ENCODE data around the gene SLC37A1.

The SLC37A1 gene

DNA sequence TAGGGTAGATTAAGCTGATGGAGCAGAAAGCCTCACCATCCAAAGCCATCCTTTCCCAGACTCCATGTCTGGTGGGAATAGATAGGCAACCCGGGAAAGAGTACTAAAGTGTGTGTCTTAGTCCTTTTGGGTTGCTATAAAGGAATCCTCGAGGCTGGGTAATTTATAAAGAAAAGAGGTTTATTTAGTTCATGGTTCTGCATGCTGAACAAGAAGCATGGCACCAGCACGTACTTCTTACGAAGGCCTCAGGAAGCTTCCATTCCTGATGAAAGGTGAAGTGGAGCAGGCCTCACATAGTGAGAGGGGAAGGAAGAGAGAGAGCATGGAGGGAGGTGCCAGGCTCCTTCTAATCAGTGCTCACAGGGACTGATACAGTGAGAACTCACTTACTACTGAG, 6.2 kb upstream of the SLC37A1 start:
- no peak for DNase-seq

DNA sequence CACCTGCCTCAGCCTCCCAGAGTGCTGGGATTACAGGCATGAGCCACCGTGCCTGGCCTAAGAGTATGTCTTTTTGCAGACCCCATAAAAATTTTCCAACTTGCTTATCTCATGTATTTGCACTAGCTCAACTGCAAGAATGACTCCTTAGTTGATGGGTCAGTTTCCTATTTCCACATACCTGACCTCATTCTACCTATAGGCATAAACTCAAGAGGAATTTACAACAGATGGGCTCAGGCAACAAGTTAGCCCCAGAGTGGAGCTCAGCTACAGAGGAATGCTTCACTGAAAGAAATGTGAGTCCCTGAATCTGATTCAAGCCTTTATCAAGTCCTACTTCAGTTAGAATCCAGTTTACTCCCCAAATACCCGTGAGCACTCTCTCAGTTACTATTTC, 5.3 kb upstream of the SLC37A1 start:
- no peak for DNase-seq

DNA sequence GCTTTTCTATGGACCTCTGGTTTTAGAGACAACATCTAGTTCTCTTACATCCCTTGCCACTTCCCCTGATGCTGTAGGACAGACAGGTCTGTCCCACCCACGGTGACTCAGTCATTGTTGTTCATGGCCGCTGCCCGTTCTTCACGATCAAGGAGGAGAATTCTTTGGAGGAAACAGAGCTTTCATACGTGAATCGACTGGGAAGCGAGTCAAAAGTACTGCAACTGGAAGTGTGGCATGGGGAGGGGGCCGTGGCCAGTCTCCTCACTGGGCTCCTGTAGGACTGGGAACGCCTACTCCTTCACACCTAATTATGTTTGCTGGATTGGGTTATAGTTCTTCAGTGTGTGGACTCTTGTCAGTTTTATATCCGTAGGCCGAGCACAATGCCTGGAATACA, 4.4 kb upstream of the SLC37A1 start:
- no peak for DNase-seq

DNA sequence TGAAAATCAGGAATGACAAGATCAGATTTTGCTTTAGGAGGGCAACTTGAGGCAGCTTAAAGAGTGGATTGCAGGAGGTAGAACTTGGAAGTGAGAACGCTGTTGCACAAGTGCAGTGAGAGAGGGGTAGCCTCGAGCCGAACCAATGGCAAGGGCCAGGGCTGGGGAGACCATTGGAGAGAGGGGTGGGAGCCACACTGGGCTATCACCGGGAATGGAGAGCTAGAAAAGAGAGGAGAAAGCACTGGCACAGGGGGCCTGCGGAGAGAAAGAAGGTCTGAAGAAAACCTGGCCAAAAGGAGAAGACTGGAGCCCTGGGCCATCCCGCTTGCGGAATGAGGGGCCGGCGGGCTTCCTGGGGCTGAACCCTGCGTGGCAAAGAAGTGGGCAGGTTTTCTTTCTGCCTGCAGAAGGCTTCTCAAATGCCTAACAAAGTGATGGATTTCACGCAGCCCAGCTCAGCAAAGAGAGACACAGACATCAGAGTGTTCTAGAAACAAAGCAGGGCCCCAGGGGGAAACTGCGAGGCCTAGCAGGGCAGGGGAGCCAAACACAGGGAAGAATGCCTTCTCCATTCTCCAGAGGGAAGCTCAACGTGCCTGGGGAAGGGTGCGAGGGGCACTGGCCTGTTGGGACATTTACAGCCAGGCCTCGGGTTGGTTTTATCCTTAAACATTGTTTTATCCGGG, 1.2 kb upstream of the SLC37A1 start:
- DNase-seq = no peak

DNA sequence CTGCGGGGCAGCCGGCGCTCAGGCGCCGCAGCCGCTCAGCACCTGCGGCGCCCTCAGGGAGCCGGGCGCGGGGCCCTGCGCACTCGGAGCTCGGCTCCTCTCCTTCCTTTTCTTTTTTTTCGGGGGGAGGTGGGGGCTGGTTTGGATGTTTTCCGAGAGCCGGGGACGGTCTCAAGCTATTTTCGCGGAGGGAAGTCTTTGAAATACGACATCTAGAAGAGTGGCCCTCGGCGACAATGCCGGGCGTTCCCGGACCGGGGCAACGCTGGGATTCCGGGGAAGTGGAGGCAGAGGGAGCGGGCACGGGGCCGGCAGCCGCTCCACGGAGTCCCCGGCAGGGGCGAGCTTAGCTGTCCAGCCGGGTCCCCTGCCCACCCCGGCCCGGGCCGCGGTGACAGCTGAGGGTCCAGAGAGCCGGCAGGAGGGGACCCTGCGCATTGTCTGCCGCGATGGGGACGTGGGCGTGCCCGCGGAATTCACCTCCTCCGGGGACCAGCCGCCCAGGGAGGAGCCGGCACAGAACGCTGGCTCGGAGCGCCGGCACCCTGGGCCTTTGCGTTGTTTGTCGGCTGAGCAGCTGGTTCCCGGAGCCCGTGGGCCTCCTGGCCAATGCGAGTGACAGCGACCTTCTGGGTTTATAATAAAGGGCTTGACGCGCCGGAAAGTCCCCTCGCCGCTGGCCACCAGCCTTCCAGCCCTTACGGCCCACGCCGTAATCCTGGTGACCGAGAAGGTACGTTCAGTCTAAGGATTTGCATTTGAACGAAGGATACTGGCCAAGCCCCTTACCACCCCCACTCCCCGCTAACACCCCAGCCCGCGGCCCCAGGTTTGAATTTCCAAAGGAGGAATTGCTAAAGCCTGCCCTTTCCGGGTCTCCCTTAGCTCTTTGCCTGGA, 582 bp downstream of the SLC37A1 start:
- DNase-seq = peak in 2 of 14 donors; percentile 60 to 66

DNA sequence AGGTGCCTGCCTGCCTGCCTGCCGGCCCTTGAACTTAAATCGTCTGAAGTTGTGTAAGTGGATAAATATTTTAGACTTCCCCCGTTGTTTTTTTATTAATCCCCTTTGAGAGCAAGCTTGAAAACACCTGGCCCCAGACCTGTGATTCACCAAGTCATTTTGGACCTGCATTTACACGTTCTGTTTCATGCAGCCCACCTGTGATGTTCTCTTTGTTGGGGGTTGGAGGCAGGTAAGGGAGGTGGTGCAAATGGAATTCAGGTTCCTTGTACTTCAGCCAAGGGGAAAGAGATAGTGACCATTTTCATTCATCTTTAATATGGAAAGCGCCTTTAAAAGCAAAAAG, 1.2 kb downstream of the SLC37A1 start:
- DNase-seq = no peak

DNA sequence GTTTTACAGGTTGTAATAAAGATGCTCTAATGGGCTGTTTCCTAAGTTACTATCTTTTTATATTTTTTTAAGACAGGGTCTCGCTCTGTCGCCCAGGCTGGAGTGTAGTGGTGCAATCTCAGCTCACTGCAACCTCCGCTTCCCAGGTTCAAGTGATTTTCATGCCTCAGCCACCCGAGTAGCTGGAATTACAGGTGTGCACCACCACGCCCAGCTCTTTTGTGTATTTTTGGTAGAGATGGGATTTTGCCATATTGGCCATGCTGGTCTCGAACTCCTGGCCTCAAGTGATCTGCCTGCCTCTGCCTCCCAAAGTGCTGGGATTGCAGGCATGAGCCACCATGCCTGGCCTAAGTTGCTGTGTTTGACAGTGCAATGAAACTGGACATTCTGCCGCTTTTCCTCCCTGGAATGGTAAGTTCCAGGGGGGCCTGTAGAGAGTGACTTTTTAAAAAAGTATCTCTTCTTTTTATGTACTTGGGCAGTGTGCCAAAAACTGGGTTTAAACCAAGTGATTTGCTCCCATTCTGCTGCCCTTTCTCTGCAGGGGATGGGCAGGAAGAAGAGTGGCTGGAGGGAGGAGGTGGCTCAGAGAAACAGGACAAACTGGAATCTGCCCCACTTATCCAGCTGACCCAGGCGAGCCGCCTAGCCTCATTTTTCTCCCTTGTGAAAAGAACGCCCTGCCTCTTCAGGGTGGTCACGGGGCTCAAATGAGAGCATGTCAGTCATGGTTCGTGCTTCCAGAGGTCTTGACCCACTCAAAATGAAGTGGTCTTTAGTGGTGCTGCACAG, 2.3 kb downstream of the SLC37A1 start:
- DNase-seq = peak in 7 of 14 donors; percentile 29 to 56 (median 48)

DNA sequence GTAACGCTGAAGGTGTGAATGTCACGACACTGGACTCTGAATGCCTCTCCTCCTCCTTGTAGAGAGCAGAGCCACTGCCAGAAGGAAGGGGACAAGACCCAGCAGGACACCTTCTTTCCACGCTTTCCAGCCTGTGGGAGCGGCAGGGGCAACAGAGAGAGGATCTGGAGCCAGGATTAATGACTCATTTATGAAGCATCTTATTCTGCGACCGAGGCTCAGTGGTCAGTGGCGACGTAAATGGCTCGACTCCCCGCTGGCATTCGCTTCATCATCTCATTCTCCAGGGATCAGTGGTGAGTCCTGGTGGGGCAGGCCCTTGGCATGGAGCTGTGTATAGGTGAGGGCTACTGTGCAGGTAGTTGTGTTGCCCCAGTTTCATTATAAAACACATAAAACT, 4.6 kb downstream of the SLC37A1 start:
- DNase-seq = no peak

DNA sequence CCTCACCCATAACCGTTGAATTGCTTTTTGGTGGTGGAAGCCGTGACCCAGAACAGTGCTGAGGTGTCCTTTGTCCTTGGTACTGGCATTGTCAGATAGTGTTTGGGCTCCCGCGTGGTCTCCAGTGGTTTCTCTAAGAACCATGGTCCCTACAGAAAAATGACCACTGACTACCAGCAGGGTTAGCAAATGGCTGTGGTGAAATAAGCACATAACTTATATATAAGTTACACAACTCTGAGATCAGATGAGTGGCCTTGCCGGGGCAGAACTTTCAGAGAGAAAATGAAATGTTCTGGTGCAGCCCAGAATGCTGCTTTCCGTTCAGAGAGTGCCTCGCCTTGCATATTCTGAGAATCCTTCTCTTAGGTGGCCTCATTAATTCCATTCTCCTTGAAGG, 5.0 kb downstream of the SLC37A1 start:
- no peak for DNase-seq

DNA sequence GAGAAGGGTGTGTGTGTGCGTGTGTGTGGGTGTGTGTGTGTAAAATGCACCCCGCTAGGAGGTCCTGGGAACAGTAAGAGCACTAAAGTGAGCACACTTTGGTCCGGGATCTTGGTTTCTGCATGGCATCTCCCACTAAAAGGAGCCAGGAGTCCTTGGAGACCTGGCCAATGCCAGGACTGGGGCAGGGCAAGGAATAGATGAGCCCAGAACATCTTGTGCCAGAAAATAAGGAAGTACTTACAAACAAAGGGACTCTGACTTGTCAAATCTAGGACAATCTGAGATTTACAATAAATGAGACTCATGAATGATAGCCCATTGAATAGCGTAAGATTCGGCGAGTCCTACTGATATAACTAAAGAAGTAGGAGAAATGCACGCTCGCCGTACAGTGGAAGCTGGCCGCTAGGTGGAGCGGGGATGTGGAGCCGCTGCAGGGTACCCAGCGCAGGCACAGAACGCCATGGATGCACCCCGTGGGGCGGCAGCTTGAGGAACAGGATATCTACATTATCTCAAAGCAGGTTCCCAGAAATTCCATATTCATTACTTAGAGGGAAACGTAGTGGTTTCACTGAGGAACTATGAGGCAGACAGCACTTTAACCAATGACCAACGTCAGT, 7.1 kb downstream of the SLC37A1 start:
- no peak for DNase-seq

DNA sequence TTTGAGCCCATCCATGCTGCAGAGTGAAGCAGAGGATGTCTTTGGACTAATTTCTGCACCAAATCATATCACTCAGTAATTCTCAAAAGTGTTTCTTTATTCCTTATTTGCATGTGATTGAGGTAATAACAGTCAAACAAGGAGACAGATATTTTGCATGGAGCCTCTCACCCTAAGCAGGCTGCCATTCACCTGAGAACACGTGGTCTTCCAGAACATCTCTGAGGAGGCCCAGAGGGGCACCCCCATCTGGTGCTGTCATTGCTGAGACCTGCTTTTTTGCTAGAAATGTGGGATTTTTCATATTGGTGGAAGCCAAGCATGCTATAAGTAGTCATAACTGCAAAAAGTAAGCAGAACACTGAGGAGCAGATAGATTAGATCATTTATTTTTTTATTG, 7.7 kb downstream of the SLC37A1 start:
- DNase-seq = no peak

DNA sequence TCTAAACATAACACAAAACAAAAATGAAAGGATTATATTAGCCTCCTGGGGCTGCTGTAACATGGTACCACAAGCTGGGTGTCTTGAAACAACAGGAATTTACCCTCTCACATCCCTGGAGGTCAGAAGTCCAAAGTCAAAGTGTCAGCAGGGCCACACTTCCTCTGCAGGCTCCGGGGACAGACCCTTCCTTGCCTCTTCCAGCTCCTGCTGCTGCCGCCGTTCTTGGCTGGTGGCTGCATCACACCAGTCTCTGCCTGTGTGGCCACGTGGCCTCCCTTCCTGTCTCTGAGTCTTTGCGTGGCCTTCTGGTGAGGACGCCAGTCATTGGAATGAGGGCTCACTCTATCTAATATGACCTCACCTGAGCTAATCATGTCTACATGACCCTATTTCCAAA, 8.2 kb downstream of the SLC37A1 start:
- no peak for DNase-seq

DNA sequence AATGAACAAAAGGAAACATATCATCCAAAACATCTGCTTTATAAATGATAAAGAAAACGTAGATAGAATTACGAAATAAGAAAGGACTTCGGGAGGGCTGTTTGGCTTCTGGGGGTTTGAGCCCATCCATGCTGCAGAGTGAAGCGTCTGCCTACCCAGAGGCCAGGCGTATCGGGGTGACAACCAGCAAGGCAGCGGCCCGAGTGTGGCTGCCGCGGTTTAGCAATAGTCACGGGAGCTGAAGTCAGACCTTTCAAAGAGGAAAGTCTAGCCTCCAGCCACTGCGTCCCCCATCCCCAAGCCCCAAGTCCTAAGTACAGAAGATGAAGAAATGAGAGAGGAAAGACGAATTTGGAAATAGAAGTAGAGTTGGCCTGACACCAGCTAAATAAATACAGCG, 8.6 kb downstream of the SLC37A1 start:
- DNase-seq = no peak

DNA sequence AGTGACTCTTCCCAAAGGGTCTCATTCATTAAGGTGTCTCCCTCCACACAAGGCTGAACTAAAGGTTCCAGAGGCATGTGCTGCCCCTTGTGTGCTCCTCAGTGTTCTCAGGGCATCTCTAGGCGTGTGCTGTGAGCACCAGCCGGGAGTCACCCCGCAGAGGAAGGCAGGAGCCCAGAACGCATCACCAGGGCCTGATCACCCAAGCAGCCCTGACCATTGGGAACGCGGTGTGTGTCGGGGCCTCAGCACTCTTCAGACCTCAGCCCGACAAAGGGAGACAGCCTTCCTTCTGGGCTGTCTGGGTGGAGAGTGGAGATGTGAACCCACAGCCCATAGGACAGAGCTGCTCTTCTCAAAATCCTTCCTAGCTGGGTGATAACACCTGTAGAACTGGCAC, 9.1 kb downstream of the SLC37A1 start:
- DNase-seq = no peak

DNA sequence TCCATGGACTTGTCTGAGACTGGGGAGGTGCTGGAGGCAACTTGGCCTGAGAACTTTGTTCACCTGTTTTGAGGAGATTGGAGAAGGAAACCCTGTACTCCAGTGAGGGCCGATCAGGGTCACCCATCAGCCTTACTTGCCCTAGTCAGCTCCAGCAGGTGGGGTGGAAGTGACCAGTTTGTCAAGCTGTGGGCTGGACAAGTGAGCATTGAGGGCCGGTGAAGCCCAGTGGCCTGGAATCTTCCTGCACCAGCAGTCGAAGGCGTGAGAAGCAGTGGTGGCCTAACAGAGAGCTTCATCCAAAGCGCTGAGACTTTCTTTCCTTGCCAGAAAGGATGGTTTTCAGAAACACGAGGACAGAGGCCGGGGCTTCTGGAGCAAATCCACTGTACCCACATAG, 9.6 kb downstream of the SLC37A1 start:
- DNase-seq = no peak

DNA sequence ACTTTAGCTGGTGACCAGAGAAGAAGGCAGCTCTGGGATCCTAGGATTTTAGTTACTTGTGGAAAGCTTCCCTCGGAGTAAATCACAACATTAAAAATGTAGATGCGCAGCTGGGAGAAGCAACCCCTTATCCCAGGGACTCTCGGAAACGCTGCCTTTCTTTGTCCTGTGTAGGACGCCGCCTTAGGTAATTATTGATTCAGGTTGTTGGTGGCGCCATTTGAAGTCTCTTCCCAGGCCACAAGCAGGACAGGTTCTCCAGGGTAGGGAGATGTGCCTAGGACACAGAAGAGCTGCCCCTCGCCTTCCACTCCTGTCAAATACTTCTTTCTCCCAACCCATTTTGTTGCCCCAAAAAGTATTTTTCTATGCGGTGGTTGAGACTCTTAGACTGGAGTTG, 10.3 kb downstream of the SLC37A1 start:
- DNase-seq = no peak

DNA sequence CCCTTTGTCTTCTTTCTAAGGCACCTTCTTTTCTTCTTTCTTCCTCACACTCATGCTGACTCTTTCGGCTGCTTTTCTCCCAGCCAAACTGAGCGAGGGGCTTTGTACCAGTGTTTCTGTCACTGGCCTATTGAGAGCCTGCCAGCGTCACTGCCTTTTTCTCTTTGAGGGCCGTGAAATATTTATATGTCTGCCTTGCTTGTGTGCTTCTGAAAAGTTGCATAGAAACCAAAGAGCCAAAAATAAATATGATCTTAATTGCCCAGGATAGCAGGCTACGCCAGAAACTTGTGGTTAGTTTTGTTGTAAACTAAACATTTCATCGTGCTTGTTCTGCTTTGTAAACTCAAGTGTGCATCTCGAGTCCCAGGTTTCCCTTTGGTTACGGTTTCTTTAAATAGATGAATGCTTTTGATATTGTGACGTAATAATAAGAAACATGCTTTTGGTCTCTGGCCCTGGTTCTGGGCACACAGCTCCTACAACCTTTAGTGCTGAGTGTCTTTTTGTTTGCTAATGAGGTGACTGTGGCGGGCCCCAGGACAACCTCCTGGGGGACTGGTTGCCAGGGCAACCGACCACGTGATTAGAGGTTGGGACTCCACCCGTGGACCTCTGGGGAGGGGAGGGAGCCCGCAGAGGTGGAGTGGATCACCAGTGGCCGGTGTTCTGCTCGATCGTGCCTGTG, 10.8 kb downstream of the SLC37A1 start:
- peak in 3 of 14 donors; percentile 39 to 89 (median 40) for DNase-seq

DNA sequence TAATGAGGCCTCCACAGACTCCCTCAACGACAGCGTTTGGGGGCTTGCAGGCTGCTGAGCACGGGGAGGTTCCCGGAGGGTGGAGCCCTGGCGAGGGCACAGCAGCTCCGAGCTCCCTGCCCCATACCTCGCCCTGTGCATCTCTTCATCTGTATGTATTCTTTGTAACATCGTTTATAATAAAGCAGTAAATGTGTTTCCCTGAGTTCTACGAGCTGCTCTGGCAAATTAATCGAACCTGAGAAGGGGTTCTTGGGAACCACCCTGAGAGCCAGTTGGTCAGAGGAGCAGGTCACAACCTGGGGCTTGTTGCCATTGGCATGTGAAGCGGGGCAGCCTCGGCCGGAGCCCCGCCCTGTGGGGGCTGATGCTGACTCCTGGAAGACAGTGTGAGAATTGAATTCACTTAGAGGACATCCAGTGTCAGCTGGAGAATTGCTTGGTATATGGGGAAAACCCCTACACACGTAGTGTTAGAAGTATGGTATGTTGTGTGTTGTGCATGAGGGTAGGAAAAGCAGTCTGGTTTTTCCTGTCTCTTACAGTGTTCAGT, 11.5 kb downstream of the SLC37A1 start:
- DNase-seq = peak in 3 of 14 donors; percentile 37 to 78 (median 40)

DNA sequence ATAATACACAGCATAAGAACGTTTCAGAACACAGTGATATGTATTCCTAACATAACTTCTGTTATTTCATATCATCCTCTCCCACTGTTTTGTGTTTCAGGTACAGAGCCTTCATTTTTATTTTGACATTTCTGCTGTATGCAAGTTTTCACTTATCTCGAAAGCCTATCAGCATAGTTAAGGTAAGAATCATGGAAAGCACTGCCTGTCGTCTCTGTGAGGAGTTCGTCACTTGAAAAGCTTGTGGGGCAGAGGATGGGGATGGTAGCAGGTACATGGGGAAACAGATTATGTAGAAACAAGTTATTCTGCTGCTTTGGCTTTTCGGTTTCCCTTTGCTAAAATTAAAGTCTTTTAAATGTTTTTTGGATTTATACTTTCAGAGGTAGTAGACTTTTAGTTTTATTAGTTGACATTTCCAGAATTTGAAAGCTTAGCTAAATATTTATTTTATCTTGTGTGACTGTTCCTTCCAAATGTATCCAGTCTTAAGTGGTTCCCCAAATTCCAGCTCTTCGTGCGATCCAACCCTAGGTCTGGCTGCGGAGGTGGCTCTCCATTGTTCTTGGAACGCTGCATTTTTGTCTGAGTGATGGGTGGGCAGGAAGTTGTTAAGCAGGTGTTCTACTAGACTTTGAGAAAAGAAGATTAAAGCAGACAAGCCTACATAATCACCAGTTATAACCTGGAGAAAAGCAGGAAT, 12.2 kb downstream of the SLC37A1 start:
- DNase-seq = no peak

DNA sequence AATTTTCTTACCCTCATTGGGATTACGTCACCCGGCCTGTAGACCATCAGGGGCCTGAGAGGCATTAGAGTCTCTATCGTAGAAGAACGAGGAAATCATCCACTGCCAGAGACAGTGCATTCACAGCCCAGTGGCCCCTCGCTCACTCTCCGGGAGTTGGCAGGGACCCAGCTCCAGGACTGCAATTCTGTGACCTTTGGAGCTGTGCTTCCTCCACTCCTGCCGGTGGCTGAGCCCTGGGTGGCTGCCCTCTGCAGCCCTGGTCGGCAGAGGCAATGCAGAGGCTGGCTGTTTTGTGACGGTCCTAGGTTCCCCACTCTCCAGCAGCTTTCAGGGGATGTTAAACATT, 12.7 kb downstream of the SLC37A1 start:
- peak in 2 of 14 donors; percentile 31 to 38 for DNase-seq

DNA sequence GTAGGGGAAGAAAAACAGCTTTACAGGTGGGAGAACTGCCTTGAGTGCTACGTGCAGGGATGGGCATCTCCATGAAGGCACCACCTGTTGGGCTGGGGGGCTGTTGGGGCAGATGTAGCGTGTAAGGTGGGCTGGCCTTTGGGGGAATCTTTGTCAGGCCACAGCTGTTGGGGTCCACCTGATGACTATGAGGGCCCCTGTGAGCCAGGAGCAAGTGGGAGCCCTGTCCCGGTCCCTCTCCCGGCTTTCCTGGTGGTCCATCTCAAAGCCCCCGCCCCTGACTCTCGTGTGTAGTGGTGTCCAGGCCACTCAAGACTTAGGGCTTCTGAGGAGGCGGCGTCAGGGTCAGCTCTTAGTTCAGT, 13.5 kb downstream of the SLC37A1 start:
- no peak for DNase-seq
